Measurements from ENCODE around the gene ZNF211.

ZNF211 gene
- 2.9 to 17.3 (median 11.0) reads per million in 18 experiments for total RNA-seq

DNA sequence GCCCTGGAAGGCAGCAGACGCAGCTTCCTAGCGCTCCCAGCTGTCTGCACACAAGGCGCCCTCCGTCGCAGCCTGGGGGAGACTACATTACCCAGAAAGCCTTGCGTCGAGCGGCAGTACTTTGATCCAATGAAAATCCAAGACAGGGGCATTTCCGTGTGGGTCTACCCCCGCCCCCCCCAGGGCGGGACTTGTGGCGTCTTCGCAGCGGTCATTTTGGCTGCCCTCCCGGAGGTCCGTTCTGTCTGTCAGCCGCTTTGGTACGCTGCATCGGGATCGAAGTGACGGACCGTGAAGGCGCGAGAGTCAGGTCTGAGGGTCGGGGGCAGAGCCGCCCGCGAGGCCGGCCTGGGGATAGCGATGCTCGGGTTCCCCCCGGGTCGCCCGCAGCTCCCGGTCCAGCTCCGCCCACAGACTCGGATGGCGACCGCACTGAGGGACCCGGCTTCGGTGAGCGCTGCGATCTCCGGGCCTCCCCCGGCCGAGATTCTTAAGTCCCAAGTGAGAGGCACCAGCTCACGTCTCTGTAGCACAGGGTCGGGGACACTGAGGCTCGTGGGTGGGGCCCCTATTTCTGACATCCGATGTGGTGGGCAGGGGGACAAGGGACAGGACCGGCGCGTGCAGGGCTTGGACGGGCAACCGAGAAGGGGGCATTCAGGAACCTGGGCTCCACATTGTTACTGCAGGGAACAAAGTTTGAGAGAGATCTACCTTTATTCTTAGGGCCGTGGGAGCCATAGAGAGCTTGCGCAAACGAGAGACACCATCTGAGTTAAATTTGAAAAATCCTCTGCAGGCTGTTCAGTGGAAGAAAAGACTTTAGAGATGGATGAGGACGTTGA, at the start of gene ZNF211:
Gene ZNF211, plus strand, starts transcription at position 182 of the 845 bp plus-strand sequence. Its CDS starts 179 bp downstream, at position 361.
- peak; percentile 96 for DNase-seq

DNA sequence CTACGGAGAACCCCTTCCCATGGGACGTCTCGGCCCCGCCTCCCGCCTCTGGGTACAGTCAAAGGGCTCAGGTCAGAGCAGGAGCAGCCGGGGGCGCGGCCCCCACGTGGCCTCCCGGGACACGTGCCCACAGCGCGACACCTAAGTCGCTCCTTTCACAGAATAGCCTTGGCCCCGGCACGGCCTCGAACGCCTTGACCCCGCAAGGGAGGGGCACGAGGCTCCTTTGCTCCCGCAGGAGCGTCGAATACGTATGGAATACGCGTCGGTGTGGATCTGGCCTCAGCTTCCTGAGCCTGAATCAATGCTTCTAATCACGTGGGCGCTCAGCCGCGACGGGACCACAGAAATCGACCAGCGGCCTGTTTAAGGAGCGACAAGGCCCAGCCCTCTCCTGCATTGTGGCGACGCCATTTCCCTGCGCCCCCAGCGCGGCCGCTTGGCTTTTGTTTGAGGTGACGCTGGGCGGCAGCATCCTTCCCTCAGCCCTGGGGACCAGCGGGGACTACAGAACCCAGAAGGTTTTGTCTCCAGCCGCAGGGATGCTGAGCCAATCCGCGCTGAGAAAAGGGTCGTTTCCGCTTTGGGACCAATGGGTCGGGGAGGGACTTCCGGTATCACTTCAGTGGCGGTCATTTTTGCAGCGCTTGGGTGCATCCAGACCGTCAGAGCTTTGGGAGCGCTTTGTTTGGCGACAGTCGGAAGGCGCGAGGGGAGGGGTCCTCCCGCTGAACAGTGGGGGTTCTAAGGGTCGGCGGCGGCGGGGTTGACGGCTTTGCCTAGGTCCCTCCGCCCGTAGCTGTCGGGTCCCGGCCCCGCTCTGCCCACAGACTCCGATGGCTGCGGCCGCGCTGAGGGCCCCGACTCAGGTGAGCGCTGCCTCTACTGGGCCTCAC, 49.2 kb upstream of the ZNF211 start, which contains the start of gene ZIK1:
Gene ZIK1, plus strand, starts transcription at position 625 of the 896 bp plus-strand sequence. Its CDS starts 212 bp downstream, at position 837.
- DNase-seq, result peak; percentile 92 to 94

DNA sequence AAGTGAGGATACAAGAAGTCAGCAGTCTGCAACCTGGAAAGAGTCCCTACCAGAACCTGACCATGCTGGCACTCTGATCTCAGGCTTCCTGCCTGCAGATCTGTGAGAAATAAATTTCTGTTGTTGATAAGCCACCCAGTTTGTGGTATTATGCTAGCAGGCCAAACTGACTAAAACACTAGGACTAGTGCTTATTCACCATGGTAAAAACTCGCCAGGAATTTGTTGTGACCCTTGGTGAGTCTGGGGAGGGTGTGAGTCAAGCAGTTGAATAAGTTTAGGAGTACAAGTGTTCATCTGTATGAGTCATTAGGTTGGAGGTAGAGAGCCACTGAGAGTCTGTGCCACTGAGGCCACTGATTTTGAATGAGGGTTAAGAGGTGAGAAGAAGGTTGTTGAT, 45.4 kb upstream of the ZNF211 start:
- no peak for DNase-seq

DNA sequence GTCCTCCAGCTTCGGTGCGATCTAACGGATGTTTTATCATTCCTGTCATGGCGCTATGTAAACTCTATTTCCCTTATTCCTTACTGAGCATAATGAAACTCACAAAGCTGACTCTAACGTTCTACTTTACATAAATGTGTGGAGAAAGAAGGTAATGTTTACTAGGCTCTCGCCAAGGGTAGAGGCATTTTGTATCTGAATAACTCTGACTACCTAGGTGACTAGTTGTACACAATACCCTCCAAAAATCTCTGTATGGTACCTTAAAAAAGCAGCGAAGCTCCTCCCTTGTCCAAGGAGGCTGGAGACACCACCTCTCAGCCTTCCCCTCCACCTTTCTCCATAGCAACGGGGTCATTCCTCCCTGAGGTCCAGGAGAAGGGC, 33.6 kb upstream of the ZNF211 start:
- DNase-seq, result no peak

DNA sequence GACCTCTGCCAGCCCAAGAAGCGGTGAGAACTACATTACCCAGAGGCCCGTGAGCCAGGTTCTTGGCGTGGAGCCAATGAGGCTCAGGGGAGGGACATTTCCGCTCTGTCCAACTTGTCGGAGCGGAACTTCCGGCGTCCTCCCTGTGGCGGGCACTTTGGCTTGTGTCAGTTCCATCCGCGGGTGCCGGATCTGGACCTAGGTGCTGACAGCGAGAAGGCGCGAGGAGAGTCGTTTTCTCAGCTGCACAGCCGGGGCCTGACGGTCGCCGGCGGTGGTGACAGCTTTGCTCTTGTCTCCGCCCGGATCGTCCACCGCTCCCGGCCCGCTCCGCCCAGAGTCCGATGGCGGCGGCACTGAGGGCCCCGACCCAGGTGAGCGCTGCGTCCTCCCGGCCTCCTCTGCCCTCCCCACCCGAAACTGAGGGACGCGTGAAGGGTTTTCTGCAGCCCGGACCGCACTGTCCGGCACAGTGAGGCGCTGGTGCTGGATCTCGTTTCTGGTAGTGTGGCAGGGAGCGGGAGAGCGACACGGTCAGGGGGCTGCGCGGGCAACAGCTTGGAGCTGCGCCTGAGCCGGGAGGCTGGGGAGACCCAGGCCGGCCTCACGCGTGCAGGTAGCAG, 33.1 kb upstream of the ZNF211 start, which contains the start of gene ZNF530:
Gene ZNF530, plus strand, starts transcription at position 125 of the 623 bp plus-strand sequence. CDS start 4,461 bp downstream, outside the sequence.
- peak; percentile 93 to 94 for DNase-seq

DNA sequence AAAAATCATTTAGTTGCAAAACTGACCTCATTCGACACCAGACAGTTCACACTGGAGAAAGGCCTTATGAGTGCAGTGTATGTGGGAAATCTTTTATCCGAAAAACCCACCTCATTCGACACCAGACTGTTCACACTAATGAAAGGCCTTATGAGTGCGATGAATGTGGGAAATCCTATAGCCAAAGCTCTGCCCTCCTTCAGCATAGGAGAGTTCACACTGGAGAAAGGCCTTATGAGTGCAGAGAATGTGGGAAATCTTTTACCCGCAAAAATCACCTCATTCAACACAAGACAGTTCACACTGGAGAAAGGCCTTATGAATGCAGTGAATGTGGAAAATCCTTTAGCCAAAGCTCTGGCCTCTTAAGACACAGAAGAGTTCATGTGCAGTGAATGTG, 26.0 kb upstream of the ZNF211 start:
- no peak for DNase-seq

DNA sequence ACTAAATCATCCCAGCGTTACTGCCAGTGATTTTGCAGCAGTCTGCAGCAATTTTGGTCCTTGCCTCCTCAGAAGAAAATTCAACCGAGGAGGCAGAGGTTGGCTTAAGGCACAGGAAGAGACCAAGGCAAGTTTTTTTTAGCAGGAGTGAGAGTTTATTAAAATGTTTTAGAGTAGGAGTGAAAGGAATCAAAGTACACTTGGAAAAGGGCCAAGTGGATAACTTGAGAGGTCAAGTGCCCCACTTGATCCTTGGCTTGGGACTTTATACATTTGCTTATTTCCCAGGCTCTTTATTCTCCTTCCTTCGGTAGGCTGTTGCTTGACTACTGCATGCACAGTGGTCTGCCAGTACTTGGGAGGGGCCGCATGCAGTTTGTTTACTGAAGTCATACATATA, 21.9 kb upstream of the ZNF211 start:
- DNase-seq, result no peak

DNA sequence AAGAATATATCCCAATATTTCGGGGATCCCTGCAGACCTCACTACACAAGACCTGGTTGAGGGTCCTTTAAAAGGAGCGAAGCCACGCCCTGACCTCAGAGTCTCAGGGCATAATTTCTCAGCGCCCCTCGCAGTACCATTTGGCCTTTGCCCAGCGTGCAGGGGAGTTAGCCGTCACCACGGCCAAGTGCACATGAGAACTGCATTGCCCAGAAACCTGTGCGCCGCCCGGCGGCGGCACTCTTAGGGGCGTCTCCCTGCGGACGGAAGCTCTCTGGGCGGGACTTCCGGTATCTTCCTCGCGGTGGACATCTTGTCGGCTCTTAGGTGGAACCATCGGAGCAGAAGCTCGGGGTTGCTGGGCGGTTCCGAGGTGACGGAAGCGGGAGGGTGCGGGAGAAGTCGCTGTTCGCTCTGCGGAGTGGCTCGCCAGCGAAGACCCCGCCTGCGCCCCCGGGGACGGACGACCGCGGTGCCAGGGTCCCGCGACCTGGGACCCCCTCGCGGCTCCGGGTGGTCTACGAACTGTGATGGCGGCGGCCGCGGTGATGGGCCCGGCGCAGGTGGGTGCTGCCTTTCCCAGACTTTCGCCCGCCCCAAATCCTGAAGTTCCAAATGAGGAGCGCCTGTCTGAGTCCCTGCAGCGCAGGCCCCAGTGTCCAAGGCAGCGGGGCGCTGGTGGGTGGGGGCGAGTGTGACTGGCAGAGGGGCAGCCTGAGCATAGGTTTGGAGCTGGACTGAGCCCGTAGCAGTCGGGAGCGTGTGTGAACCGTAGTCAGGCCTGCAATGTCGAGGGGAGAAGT, 18.8 kb upstream of the ZNF211 start, which contains the start of gene ZNF134:
Gene ZNF134, plus strand, starts transcription at position 302 of the 803 bp plus-strand sequence. CDS start 5,227 bp downstream, outside the sequence.
- DNase-seq, result peak; percentile 93 to 95

DNA sequence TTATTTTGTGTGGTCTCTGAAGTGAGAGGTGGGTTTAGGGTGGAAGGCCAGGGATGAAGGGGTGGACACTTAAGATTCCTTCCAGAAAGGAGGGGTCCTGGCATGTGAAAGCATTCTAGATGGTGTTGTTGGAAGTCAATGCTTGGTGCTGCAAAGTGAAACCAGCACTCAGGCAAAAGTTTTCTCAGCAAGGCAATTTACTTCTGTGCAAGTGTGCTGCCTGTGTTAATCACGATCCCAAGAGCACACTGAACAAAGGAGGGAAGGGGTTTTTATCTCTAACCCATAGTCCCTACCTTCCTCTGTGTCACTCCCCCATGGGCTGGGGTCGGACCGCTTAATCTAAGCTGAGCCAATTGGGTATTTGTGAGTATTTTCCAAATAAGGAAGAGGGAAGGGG, 17.6 kb upstream of the ZNF211 start:
- DNase-seq, result no peak

DNA sequence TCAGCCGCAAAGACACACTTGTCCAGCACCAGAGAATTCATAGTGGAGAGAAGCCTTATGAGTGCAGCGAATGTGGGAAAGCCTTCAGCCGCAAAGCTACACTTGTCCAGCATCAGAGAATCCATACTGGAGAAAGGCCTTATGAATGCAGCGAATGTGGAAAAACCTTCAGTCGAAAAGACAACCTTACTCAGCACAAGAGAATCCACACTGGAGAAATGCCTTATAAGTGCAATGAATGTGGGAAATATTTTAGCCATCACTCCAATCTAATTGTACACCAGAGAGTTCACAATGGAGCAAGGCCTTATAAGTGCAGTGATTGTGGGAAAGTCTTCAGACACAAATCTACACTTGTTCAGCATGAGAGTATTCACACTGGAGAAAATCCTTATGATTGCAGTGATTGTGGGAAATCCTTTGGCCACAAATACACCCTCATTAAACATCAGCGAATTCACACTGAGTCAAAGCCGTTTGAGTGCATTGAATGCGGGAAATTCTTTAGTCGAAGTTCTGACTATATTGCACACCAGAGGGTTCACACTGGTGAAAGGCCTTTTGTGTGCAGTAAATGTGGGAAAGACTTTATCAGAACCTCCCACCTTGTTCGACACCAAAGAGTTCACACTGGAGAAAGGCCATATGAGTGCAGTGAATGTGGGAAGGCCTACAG, 12.2 kb upstream of the ZNF211 start:
- no peak for DNase-seq

DNA sequence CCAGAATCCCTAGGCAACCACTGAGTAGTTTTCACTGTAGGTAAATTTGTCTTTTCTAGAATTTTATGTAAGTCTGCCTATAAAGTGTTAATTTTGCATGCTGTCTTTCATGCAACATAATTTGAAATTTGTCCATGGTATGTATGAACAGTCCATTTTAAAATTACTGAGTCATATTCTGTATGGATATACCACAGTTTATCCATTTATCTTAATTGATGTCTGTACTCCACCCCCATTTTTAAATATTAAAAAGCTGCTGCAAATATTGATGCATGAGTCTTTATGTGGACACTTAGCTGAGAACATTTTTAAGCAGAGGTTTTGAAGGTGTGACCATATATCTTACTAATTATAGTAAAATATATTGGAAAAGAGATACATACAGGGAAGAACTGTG, 9.9 kb upstream of the ZNF211 start:
- no peak for DNase-seq

DNA sequence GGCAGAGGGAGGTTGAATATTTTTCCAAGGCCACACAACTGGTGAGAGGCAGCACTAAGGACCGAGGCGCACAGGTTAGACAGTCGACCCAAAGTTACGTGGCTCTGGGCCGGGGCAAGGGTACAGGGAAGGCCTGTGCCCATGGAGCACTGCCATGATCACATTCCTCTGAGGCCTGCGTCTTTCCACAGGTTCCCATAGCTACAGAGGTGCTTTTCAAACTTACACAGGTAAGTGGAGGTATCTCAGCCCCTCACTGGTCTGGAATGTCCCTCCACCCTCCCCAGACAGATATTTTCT, 814 bp downstream of the ZNF211 start:
- DNase-seq, result no peak

DNA sequence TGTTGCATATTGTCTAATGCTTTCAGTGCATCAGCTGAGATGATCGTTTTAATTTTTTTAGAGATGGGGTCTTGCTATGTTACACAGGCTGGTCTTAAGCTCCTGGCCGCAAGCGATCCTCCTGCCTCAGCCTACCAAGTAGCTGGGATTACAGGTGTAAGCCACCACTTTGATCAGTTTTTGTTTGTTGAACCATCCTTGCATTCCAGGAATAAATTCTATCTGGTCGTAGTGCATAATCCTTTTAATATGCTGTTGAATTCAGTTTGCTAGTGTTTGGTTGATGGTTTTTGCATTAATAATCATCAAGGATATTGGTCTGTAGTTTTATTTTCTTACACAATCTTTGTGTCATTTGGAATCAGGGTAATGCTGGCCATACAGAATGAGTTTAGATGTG, 4.4 kb downstream of the ZNF211 start:
- DNase-seq, result no peak

DNA sequence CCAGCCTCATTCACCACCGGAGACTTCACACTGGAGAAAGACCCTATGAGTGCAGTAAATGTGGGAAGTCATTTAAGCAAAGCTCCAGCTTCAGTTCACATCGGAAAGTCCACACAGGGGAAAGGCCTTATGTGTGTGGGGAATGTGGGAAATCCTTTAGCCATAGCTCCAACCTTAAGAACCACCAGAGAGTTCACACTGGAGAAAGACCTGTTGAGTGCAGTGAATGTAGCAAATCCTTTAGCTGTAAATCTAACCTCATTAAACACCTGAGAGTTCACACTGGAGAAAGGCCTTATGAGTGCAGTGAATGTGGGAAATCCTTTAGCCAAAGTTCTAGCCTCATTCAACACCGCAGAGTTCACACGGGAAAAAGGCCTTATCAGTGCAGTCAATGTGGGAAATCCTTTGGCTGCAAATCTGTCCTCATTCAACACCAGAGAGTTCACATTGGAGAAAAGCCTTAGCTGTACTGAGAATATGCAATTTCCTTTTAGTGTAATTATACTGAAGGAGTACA, 8.8 kb downstream of the ZNF211 start:
- no peak for DNase-seq

DNA sequence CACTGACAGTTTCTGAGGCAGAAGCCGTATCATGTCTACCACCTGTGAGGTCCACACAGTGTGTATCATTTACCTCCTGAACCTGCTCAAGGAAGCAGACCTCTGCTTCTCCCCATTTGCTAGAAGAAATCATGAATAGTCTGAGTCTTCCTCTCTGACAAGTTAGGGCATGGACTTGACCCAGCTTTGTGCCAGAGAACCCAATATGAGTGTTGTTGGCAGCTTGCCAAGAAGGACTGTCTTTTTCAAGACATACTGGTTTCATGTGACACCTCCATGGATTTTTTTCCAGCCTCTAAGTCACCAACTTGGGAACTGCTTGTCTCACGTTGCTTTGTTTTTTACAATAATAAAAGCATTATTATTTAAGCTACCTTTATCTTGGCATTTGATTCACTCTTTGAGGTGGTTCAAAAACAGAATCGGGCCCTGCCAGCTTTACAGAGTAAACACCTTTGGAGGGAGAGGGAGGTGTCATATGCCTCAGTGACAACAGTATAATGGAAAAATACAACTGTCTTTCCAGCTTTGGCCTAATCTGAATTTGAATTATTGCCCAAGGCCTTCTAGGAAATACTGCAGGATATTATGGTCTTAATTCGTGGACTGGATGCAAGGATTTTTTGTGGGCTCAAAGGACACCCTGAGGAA, 9.6 kb downstream of the ZNF211 start:
- DNase-seq, result no peak

DNA sequence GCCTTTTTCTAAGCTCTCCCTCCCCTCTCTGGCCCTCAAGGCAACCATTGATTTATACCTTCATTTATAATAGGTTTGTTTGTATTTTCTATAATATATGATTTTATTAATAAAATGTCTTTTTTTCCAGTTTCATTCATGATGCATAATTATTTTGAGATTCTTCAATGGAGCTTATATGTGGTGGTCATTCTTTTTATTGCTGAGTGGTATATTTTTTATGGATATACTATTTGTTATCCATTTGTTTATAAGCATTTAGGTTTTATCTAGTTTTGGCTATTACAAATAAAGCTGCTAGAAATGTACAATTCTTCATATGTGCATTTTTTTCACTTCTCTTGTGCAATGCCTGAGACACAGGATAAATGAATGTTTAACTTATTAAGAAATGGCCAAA, 10.8 kb downstream of the ZNF211 start:
- DNase-seq, result no peak

DNA sequence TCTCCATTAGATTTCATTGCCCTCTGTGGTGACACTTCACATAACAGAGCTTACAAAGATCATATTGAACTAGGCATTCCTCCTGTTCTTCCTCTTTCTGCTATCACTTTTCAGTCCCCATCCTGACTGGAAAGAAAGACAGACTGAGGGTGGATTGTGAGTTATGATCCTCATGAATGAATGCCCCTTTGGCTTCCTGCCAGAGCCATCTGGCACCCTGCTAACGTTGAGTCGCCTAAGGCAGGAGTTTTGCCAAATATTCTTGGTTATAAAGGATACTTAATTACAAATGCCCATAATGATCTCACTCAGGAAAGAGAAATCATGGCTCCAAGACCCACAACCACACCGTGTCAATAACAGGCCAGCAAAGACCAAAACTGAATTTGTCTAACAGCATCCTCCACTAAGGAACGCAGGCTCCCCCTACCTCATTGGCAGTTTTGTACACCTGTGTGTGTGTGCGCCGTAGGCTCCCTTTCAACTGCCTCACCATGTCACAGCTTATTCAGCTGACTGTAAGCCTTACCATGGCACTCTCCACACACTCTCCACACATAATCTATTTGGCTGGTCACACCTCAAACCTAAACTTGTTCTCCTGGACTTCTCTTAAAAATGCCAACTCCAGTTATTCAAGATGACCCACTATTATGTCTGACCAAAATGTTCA, 15.5 kb downstream of the ZNF211 start:
- no peak for DNase-seq

DNA sequence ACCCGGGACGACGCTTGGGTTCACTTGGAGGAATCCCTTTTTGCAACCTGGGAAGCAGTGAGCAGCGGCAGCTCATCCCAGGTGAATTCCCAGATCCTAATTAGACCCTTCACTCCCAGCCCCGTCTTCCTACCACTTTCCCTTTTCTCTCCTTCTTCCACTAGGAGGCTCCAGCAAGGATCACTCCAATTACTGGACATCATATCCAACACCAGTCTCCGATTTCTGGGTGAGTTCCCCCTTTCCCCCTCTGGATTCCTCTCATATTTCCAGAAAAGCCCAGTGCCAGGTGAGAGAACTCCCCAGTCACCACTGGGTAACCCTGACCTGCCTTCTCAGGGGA, 18.7 kb downstream of the ZNF211 start:
- DNase-seq, result no peak

DNA sequence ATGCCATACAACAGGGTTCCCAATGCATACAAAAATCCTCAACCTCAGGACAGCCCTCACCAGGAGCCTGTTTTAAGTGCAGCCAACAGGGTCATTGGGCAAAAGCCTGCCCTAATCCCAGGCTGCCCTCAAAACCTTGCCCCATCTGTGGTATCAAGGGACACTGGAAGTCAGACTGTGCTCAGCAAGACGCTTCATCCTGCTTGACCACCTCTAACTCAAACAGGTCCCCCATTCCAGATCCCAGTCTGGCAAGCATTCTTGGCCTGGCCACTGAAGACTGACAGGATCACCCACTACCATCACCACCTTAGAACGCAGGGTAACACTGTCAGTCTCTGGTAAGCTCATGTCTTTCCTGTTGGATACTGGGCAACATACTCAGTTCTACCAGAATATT, 20.7 kb downstream of the ZNF211 start:
- DNase-seq, result no peak

DNA sequence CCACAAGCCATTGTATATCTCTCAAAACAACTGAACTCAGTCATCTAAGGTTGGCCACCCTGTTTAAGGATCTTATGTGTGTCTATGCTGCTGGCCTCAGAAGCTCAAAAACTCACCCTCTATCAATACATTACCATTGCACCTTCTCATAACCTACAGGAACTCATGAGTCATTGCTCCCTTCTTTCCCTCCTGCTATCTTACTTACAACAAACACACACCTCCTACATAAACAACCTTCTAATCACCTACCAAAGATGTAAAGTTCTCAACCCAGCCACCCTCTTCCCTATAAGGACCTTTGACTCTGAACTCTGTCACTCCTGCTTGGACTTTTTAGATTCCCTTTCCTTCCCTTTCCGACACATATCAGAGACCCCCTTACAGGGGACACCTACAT, 22.5 kb downstream of the ZNF211 start:
- DNase-seq, result no peak
